ENCODE measurements around the gene DPYD.

DPYD gene

GRCh38 chr1:97603218-97603617 is 317.6 kb downstream of the DPYD start:
- peak; percentile 22 for DNase-seq

GRCh38 chr1:97599447-97599846 is 321.4 kb downstream of the DPYD start:
- DNase-seq, result no peak

DNA sequence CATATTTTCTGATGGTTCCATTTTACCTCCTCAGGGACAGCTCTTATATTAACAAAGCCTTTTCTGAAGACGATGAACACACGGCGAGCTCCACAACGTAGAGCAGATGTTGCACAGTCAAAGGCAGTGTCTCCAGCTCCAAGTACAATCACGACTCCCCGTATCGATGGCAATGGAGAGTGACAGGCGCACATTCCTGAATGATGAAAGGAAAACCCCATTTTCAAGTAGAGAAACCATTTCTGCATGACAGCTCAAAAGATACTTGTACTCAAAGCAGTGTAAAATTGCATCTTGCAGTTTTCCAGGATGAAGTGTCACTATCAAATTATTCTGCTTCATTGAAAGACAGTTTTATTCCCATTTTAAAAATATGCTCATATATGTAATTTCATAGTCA is 327.6 kb downstream of the DPYD start:
- no peak for DNase-seq

GRCh38 chr1:97588772-97589171 is 332.1 kb downstream of the DPYD start:
- no peak for DNase-seq

GRCh38 chr1:97581614-97582051 is 339.2 kb downstream of the DPYD start:
- no peak for DNase-seq

- DNase-seq, result no peak
Observed at GRCh38 chr1:97577613-97578012, 343.2 kb downstream of the DPYD start.

GRCh38 chr1:97573553-97573952 is 347.3 kb downstream of the DPYD start:
- DNase-seq, result no peak

- no peak for DNase-seq
Observed at GRCh38 chr1:97572561-97572960, 348.3 kb downstream of the DPYD start.

DNA sequence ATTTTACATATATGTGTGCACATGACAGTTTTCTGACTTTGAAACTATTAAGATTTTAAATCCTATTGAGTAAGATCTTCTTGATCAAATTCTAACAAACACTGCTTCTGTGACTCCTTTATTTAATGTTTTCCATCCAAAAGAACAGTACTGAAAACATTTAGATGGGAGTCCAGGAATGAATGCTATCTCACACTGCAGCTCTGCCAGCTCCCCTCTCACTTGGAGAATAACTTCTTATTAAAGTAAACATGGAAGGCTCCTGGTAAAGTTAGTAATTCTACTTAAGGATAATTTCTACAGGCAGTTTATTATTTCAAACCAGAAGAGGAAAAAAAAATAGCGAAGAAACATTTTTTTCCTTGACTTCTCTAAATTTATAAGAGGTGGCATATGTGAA is 349.1 kb downstream of the DPYD start:
- DNase-seq, result no peak

- no peak for DNase-seq
Observed at GRCh38 chr1:97570691-97571090, 350.1 kb downstream of the DPYD start.

- DNase-seq, result no peak
Observed at GRCh38 chr1:97567000-97567749, 353.7 kb downstream of the DPYD start.

- DNase-seq, result no peak
Observed at GRCh38 chr1:97565886-97566285, 354.9 kb downstream of the DPYD start.

- no peak for DNase-seq
Observed at GRCh38 chr1:97563926-97564325, 356.9 kb downstream of the DPYD start.

GRCh38 chr1:97562081-97562480 is 358.8 kb downstream of the DPYD start:
- no peak for DNase-seq

DNA sequence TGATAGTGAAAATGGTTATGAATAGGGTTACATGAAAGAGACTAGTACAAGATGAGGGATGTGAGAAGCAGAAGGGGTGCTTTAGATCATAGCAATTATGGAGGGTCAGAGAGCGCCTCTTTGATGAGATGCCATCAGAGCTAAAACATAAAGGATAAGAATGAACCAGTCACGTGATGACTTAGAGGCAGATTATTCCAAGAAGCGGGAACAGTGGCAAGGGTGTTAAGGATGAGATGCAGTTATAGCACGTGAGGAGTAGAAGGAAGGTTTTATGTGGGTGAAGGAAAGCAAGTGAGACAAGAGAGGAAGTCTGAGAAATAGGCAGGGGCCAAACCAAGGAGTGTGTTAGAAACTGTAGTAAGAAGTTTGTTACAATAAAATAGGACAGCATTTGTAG is 360.1 kb downstream of the DPYD start:
- no peak for DNase-seq

- no peak for DNase-seq
Observed at GRCh38 chr1:97553971-97554370, 366.9 kb downstream of the DPYD start.

DNA sequence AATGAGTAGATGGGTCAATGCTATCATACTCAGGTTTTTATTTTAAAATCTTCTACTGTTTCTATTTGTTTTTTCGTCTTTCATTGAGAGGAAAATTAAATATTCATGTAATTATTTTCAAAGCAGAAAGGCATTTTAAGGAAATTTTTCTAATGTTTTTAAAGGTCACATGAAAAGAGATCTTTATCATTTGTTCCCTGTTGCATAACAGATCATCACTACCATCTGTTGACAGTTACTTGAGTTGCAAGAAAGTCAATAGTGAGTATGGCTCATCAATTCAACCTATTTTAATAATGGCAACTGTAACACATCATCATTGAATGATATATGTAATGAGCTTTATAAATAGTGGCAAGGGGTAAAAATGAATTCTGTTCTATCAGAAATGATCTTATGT is 369.7 kb downstream of the DPYD start:
- no peak for DNase-seq

- DNase-seq, result no peak
Observed at GRCh38 chr1:97545446-97545845, 375.4 kb downstream of the DPYD start.

- no peak for DNase-seq
Observed at GRCh38 chr1:97540346-97540888, 380.4 kb downstream of the DPYD start.

DNA sequence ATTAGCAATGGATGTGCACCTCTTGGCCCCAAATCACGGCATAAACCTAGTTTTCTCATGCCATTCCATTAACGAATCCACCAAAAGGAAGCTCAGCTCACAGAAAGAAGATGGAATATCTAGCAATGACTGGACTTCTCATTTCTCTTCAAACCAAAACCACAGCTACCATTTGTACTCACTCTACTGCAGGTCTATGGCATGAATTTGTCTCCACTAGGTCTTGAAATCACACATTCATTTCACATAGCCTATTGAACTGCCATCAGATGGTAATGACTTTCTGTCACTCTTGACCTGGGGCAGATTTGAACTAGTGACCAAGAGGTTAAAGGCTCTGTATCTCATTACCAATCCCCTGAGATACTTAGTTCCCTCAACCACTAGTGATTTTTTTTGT is 382.7 kb downstream of the DPYD start:
- DNase-seq, result no peak

DNA sequence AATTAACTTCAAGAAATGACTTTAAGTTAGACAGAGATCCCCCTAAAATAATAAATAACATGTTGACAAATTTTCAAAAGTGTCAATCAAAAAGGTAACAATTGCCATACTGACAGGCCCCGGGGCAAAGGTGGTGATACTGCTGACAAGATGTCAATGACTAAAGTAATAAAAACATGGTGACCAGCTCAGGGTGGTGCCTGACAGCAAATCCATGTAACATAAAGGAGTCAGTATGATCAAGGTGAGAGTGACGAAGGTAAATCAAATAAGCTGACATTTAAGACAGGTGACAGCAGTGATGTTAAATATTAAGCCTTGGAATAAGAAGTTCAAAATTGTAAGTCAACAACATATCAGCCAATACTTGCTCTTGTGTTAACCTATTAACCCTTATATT is 387.5 kb downstream of the DPYD start:
- no peak for DNase-seq

- DNase-seq, result no peak
Observed at GRCh38 chr1:97529600-97529999, 391.2 kb downstream of the DPYD start.

- DNase-seq, result no peak
Observed at GRCh38 chr1:97524211-97524610, 396.6 kb downstream of the DPYD start.

DNA sequence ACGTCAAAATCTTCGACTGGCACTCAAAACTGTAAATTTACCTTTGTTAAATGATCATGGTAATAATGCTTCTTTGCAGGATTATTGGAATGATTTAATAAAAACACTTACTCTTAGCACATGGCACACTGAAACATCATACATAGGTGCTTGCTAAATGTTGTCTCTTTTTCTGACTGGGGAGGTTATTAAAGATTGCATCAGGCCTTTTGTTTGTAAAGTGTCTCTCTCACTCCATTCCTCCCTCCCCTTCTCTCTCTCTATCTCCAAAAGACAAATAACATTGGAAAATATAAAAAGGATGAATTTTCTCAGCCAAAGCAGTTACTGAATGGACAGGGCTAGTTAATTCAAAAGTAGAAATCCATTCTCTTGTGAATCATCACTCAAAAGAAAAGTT is 404.2 kb downstream of the DPYD start:
- DNase-seq, result no peak

GRCh38 chr1:97508653-97509218 is 412.1 kb downstream of the DPYD start:
- no peak for DNase-seq

All from COR-L47 (cell line).